A549 (cell line): ENCODE results near the gene KRTAP12-2. TPM values are rescaled to one million over a fixed set of nuclear protein-coding genes. Genes with fewer than 3 reads are reported as not detected.
"Not testable (repeated sequence)": the region's sequence is repeated elsewhere in the genome, so short reads cannot be mapped to it uniquely, and the experiment has no call there.

Experiments
- ATAC-seq, 2 experiments: fragments of 200-7000 bp in 1 of 2; fragments of >200 bp in 1 of 2; cut with Nextera tagmentation in 1 of 2; cut with Tn5 transposase in 1 of 2; 3 replicates each; pipeline versions ENCODE4 v1.8.0 to v1.9.1; 2018 to 2020; ENCODE audit warnings: mild to moderate bottlenecking in 1 of 2, moderate library complexity in 1 of 2
- CTCF ChIA-PET: fragments of 300-600 bp; sonication (Branson Sonifier 250); formaldehyde crosslinking; extraction: SDS; loops from one replicate; lab custom pipeline; 2021; ENCODE audit warnings: antibody characterized with exemption, inconsistent platforms; lab: Yijun Ruan, JAX
- POLR2A ChIA-PET: fragments of 350-600 bp; formaldehyde crosslinking; extraction: SDS; loops from one replicate; lab custom pipeline; 2021; ENCODE audit warnings: antibody characterized with exemption, inconsistent platforms; lab: Yijun Ruan, JAX
- DNase-seq, 2 experiments: peaks; one replicate each; pipeline versions ENCODE4 v3.0.0 to v3.0.0-alpha.2; 2011 to 2016; ENCODE audit warnings: low read depth in 1 of 2, low spot score in 1 of 2
- FAIRE-seq: peaks from 2 replicates; lab custom pipeline; 2011; peaks lifted over from hg19 to GRCh38; lab: Jason Lieb, UNC
- H3K27ac ChIP-seq, 2 experiments: fragments of >200 bp; sonication (Bioruptor Twin); formaldehyde crosslinking; 3 replicates each; pipeline ENCODE4 v1.5.1; 2016 to 2017
- H3K4me1 ChIP-seq: fragments of >200 bp; sonication (Bioruptor Twin); formaldehyde crosslinking; 3 replicates; pipeline ENCODE4 v1.6.1; 2016
- H3K4me2 ChIP-seq: fragments of >200 bp; sonication (Bioruptor Twin); formaldehyde crosslinking; 3 replicates; pipeline ENCODE4 v1.6.1; 2016
- H3K4me3 ChIP-seq: fragments of >200 bp; sonication (Bioruptor Twin); formaldehyde crosslinking; 3 replicates; pipeline ENCODE4 v1.5.1; 2016
- H3K9me3 ChIP-seq: fragments of >200 bp; sonication (Bioruptor Twin); formaldehyde crosslinking; 3 replicates; pipeline ENCODE4 v1.6.1; 2016
- EHMT2 ChIP-seq: fragments of 200-600 bp; sonication (generic); IDR thresholded peaks from 2 replicates; pipeline ENCODE4 v1.6.1; 2016; ENCODE audit warnings: antibody characterized with exemption, low read depth, mild to moderate bottlenecking, moderate library complexity
- EP300 ChIP-seq, 2 experiments: fragments of >200 bp; sonication (Bioruptor Twin); formaldehyde crosslinking; IDR thresholded peaks; 2 replicates in 1 of 2; 3 replicates in 1 of 2; pipeline ENCODE4 v1.6.1; 2016 to 2017
- HDAC2 ChIP-seq: fragments of 200-600 bp; sonication (generic); IDR thresholded peaks from 2 replicates; pipeline ENCODE4 v1.6.1; 2016
- HOXB5 ChIP-seq: fragments of 250-450 bp; sonication (Bioruptor Pico); IDR thresholded peaks from 2 replicates; pipeline ENCODE4 v1.5.0; 2020; ENCODE audit warnings: mild to moderate bottlenecking, moderate library complexity
- KDM5A ChIP-seq: fragments of 200-600 bp; sonication (generic); IDR thresholded peaks from 2 replicates; pipeline ENCODE4 v1.6.1; 2016; ENCODE audit warnings: antibody characterized with exemption, mild to moderate bottlenecking
- NR3C1 ChIP-seq: fragments of >200 bp; sonication (Bioruptor Twin); formaldehyde crosslinking; IDR thresholded peaks from 3 replicates; pipeline ENCODE4 v1.6.1; 2017
- PHF8 ChIP-seq: fragments of 200-600 bp; sonication (generic); IDR thresholded peaks from 2 replicates; pipeline ENCODE4 v1.6.1; 2016; ENCODE audit warnings: low read depth, mild to moderate bottlenecking, antibody characterized with exemption, moderate library complexity, borderline replicate concordance
- RAD21 ChIP-seq, 2 experiments: fragments of >200 bp in 1 of 2; sonication (Bioruptor Twin) in 1 of 2; formaldehyde crosslinking in 1 of 2; IDR thresholded peaks in 1 of 2; conservative IDR thresholded peaks in 1 of 2; 2 replicates in 1 of 2; 3 replicates in 1 of 2; pipeline ENCODE4 v1.6.1; 2012 to 2018; ENCODE audit warnings: inconsistent platforms in 1 of 2
- RFX5 ChIP-seq: fragments of 450-650 bp; IDR thresholded peaks from 2 replicates; pipeline ENCODE4 v1.7.1; 2014; ENCODE audit warnings: antibody characterized with exemption, mild to moderate bottlenecking, moderate library complexity
- RNF2 ChIP-seq: fragments of 200-600 bp; sonication (generic); IDR thresholded peaks from 2 replicates; pipeline ENCODE4 v1.6.1; 2016; ENCODE audit warnings: low read depth, mild to moderate bottlenecking, antibody characterized with exemption, moderate library complexity, borderline replicate concordance
- TFCP2L1 ChIP-seq: fragments of 250-450 bp; sonication (Bioruptor Pico); IDR thresholded peaks from 2 replicates; pipeline ENCODE4 v1.5.0; 2021; ENCODE audit warnings: mild to moderate bottlenecking
- ZSCAN20 ChIP-seq: fragments of 250-450 bp; sonication (Bioruptor Pico); IDR thresholded peaks from 2 replicates; pipeline ENCODE4 v1.8.0; 2022; ENCODE audit warnings: mild to moderate bottlenecking, moderate library complexity
- WGBS: methylation state at CpG from one replicate; pipeline ENCODE4 v1.1.6; 2017; ENCODE audit errors: missing lambda C conversion rate; 5-methylcytosine and 5-hydroxymethylcytosine counted together
- polyA plus RNA-seq, 4 experiments: library from polyadenylated mRNA; depleted of rRNA in 3 of 4; stranded (reverse); fragments of >200 nt; fragmentation: RNase III in 1 of 4; extraction: RNeasy Plus Mini Kit Qiagen cat#74134 plus additional on column Dnase treatment in 1 of 4; gene quantifications; 2 replicates in 3 of 4; 3 replicates in 1 of 4; pipeline ENCODE4 v1.2.3, GENCODE V29; 2011 to 2017
- TF ChIP-seq, protein P1 (sequence below): IDR thresholded peaks from 2 replicates; pipeline ENCODE4 v1.6.1; 2012; ENCODE audit warnings: low read depth, borderline replicate concordance
- TF ChIP-seq, protein P2 (sequence below): fragments of 150-350 bp; IDR thresholded peaks from 2 replicates; pipeline ENCODE4 v1.6.1; 2014; ENCODE audit warnings: low read depth, mild to moderate bottlenecking, low read length
- TF ChIP-seq, protein P3 (sequence below): fragments of 250-450 bp; sonication (Bioruptor Pico); IDR thresholded peaks from 2 replicates; pipeline ENCODE4 v1.5.0; 2020; ENCODE audit warnings: low read depth, mild to moderate bottlenecking, moderate library complexity
- TF ChIP-seq, protein P4 (sequence below): IDR thresholded peaks from 2 replicates; pipeline ENCODE4 v1.6.1; 2012
- TF ChIP-seq, protein P5 (sequence below): IDR thresholded peaks from 2 replicates; pipeline ENCODE4 v1.6.1; 2012

The KRTAP12-2 gene
- polyA plus RNA-seq, 2 of the 4 experiments (the other 2 are of a cell fraction): not detected

DNA sequence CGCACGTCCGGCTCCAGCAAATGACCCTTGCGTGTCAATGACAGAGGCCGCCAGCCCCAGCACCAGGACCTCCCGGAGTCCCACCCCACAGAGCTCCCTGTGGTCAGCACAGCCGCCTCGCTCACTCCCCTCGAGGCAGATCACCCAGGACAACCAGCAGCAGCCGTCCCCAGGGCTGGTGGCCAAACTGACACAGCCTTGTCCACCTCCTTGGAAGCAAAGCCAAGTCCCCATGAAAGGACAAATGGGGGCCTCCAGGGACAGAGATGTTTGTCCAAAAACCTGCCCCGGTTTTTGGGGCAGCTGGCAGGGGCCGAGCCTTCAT lies 27.4 kb downstream of the KRTAP12-2 start:
- ChIA-PET POLR2A (no interaction called here), CTCF (interaction anchor here (0.6 kb wide), 2 partner anchors 24 to 130 kb away, joined by 3 to 5 read pairs; no protein-coding TSS in a partner anchor)
- Histone ChIP-seq H3K27ac (no peak overlapping the region), H3K4me2 (no peak overlapping the region), H3K4me3 (no peak overlapping the region), H3K9me3 (peaks cover 8% of the 10 kb centered on the region; the same call in 2 of the 3 replicates), H3K4me1 (no peaks in the 10 kb centered on the region)
- DNase-seq (no peak), ATAC-seq (no peak), FAIRE-seq (no peak)
- WGBS: no CpG with 5 or more reads among the region's 12 CpGs
- TF ChIP-seq, protein P1, sequence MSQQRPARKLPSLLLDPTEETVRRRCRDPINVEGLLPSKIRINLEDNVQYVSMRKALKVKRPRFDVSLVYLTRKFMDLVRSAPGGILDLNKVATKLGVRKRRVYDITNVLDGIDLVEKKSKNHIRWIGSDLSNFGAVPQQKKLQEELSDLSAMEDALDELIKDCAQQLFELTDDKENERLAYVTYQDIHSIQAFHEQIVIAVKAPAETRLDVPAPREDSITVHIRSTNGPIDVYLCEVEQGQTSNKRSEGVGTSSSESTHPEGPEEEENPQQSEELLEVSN: no peak
- TF ChIP-seq HDAC2: no peak
- TF ChIP-seq, protein P2, sequence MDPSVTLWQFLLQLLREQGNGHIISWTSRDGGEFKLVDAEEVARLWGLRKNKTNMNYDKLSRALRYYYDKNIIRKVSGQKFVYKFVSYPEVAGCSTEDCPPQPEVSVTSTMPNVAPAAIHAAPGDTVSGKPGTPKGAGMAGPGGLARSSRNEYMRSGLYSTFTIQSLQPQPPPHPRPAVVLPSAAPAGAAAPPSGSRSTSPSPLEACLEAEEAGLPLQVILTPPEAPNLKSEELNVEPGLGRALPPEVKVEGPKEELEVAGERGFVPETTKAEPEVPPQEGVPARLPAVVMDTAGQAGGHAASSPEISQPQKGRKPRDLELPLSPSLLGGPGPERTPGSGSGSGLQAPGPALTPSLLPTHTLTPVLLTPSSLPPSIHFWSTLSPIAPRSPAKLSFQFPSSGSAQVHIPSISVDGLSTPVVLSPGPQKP: no peak
- no peak for TF ChIP-seq RNF2
- TF ChIP-seq HOXB5 (CRISPR knock-in tag): no peak
- TF ChIP-seq TFCP2L1: no peak
- TF ChIP-seq ZSCAN20 (CRISPR knock-in tag): no peak
- no peak for TF ChIP-seq RAD21 (conservative IDR thresholded peaks at IDR 0.05 in 1 of 2, IDR thresholded peaks at IDR 0.05 in 1 of 2)
- no peak for TF ChIP-seq KDM5A
- no peak for TF ChIP-seq PHF8
- no peak for TF ChIP-seq EP300 (IDR thresholded peaks at IDR 0.05)
- TF ChIP-seq, protein P3, sequence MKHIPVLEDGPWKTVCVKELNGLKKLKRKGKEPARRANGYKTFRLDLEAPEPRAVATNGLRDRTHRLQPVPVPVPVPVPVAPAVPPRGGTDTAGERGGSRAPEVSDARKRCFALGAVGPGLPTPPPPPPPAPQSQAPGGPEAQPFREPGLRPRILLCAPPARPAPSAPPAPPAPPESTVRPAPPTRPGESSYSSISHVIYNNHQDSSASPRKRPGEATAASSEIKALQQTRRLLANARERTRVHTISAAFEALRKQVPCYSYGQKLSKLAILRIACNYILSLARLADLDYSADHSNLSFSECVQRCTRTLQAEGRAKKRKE (CRISPR knock-in tag): no peak
- no peak for TF ChIP-seq RFX5
- TF ChIP-seq, protein P4, sequence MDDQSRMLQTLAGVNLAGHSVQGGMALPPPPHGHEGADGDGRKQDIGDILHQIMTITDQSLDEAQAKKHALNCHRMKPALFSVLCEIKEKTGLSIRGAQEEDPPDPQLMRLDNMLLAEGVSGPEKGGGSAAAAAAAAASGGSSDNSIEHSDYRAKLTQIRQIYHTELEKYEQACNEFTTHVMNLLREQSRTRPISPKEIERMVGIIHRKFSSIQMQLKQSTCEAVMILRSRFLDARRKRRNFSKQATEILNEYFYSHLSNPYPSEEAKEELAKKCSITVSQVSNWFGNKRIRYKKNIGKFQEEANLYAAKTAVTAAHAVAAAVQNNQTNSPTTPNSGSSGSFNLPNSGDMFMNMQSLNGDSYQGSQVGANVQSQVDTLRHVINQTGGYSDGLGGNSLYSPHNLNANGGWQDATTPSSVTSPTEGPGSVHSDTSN: no peak
- no peak for TF ChIP-seq EHMT2
- no peak for TF ChIP-seq NR3C1
- TF ChIP-seq, protein P5, sequence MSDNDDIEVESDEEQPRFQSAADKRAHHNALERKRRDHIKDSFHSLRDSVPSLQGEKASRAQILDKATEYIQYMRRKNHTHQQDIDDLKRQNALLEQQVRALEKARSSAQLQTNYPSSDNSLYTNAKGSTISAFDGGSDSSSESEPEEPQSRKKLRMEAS: no peak

DNA sequence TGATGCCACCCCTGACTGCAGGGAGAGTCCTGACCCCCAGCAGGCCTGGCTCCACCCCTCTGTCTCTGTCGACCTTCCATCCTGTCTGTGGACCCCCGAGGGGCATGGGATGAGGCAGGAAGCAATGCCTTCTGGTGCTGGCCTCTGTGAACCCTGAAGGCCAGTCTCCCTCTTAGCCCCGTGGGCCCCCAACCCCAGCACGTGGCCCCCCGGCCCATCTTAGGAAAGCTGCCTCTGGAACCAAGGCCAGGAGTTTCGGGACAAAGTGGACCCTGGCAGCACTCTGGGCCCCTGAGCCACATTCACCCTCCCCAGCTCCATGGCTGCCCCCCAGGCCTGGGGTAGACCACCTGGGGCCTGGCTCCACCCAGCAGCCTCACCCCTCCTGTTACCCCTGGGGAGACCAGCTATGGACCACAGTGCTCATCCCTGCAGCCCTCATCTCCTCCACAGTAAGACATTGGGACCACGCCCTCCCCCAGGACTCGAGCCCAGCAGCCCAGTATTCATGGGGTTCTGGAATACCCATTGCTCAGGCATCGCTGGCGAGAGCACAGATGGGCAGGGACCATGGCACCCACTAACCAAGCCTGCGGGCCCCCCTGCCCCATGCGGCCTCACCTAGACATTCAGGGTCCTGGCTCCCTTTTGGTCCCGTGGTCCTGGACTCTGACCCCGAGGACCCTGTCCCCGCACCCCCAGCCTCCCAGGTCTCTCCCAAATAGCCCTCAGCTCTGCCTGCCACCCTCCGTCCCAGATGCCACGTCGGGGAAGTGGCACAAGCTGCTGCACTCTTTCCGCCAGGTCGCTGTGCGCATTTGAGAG lies 28.0 kb downstream of the KRTAP12-2 start:
- H3K27ac ChIP-seq, POLR2A ChIA-PET, H3K9me3 ChIP-seq, H3K4me2 ChIP-seq, ATAC-seq, H3K4me3 ChIP-seq, FAIRE-seq, DNase-seq, H3K4me1 ChIP-seq: not testable (repeated sequence)
- 28% methylated on average over 2 of the region's 21 CpGs for WGBS
- CTCF ChIA-PET: interaction anchor here (0.6 kb wide), 1 partner anchor 24 kb away, joined by 5 read pairs; no protein-coding TSS in a partner anchor

DNA sequence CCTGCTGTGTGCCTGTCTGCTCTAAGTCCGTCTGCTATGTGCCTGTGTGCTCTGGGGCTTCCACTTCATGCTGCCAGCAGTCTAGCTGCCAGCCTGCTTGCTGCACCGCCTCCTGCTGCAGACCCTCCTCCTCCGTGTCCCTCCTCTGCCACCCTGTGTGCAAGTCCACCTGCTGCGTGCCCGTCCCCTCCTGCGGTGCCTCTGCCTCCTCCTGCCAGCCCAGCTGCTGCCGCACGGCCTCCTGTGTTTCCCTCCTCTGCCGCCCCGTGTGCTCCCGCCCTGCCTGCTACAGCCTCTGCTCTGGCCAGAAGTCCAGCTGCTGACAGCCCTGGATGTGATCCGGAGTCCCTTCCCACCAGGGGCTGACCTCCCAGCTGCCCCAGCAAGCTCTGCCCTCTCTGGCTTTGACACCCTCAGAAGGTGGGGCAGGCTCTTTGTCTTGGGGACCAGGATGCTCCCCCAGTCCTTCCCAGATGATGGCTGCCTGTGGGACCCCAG lies 28.8 kb downstream of the KRTAP12-2 start:
- WGBS: 73% methylated on average over 3 of the region's 12 CpGs
- FAIRE-seq, DNase-seq, H3K9me3 ChIP-seq, H3K4me1 ChIP-seq, H3K4me3 ChIP-seq, POLR2A ChIA-PET, CTCF ChIA-PET, H3K27ac ChIP-seq, H3K4me2 ChIP-seq: not testable (repeated sequence)
- 0 out of 6 replicates have a peak, but pooled peaks of 1 of the 2 experiments have one; percentile 13 for ATAC-seq
